HFFc6 (cell line): Measurements from ENCODE around the gene HOXA6. TPM values are rescaled to one million over a fixed set of nuclear protein-coding genes. Genes with fewer than 3 reads are reported as not detected.

ENCODE experiments used
- DNase-seq: peaks from one replicate; pipeline ENCODE4 v3.0.0-alpha.2; 2018
- H3K27ac Mint-ChIP-seq: 2 replicates; pipeline ENCODE4 v1.8.0; 2020; ENCODE audit warnings: mild to moderate bottlenecking, mixed read lengths
- H3K27me3 Mint-ChIP-seq: 2 replicates; pipeline ENCODE4 v1.8.0; 2021; ENCODE audit warnings: mild to moderate bottlenecking, moderate library complexity, mixed read lengths; ENCODE audit not compliant: insufficient read depth
- H3K36me3 Mint-ChIP-seq: 2 replicates; pipeline ENCODE4 v1.8.0; 2021; ENCODE audit warnings: low read depth, mixed read lengths
- H3K4me1 Mint-ChIP-seq: 2 replicates; pipeline ENCODE4 v1.8.0; 2020; ENCODE audit warnings: low read depth, mixed read lengths
- H3K4me3 Mint-ChIP-seq: 2 replicates; pipeline ENCODE4 v1.8.0; 2020; ENCODE audit warnings: mild to moderate bottlenecking, moderate library complexity, mixed read lengths
- H3K9me3 Mint-ChIP-seq: 2 replicates; pipeline ENCODE4 v1.8.0; 2020; ENCODE audit warnings: mild to moderate bottlenecking, mixed read lengths
- total RNA-seq, 6 experiments: library from RNA; stranded (reverse); fragmentation: NEBNext Ultra II Directional; extraction: Animal tissue kit (Norgen Biotek cat#: 25700); gene quantifications; 2 replicates in 1 of 6; 3 replicates in 5 of 6; pipeline ENCODE4 v1.2.3, GENCODE V29; 2021
- TF ChIP-seq, protein P1 (sequence below): fragments of 200-600 bp; sonication (generic); IDR thresholded peaks from 2 replicates; pipeline ENCODE4 v1.5.0; 2021; ENCODE audit warnings: antibody characterized with exemption, mild to moderate bottlenecking

HOXA6 gene
- total RNA-seq, 6 experiments from 2014 or later: 2.3 to 3.8 (median 2.8) TPM

DNA sequence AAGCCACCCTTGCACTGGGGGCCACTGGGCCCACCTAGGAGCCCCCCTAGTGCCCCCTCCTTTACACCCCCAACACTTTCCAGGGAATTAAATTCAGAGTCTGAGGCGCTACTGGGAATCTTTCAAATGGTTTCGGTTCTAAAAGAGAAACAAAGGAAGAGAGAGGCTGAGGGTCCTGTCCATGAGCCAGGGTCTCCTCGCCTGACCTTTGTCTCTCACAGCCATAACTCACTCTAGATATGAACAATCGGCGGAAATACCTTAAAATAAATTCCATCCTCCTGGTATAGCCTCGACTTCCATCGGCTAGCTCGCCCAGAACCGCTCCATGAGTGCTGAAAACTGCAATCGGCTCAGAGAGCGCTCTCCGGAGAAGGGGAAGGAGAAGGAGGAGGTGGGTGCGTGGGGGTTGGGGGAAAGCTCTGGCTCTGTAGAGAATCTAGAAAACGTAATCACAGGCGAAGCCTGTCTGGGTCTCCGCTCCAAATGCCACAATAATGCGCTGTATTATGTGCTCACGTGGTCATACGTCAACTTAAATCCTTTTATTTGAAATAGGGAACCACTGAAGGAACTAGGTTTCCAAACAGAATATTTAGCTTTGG lies 29.6 kb downstream of the HOXA6 start:
- no peak for DNase-seq
- no peak overlapping the region for H3K4me3 Mint-ChIP-seq
- H3K27me3 Mint-ChIP-seq: peaks cover 25% of the 10 kb centered on the region
- TF ChIP-seq, protein P1, sequence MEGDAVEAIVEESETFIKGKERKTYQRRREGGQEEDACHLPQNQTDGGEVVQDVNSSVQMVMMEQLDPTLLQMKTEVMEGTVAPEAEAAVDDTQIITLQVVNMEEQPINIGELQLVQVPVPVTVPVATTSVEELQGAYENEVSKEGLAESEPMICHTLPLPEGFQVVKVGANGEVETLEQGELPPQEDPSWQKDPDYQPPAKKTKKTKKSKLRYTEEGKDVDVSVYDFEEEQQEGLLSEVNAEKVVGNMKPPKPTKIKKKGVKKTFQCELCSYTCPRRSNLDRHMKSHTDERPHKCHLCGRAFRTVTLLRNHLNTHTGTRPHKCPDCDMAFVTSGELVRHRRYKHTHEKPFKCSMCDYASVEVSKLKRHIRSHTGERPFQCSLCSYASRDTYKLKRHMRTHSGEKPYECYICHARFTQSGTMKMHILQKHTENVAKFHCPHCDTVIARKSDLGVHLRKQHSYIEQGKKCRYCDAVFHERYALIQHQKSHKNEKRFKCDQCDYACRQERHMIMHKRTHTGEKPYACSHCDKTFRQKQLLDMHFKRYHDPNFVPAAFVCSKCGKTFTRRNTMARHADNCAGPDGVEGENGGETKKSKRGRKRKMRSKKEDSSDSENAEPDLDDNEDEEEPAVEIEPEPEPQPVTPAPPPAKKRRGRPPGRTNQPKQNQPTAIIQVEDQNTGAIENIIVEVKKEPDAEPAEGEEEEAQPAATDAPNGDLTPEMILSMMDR: no peak
- peaks cover 15% of the 10 kb centered on the region for H3K4me1 Mint-ChIP-seq
- H3K27ac Mint-ChIP-seq: no peak overlapping the region
- H3K9me3 Mint-ChIP-seq: no peaks in the 10 kb centered on the region
- H3K36me3 Mint-ChIP-seq: no peaks in the 10 kb centered on the region; the same call in 1 of the 2 replicates

- peaks cover 22% of the 10 kb centered on the region for H3K27me3 Mint-ChIP-seq
- TF ChIP-seq, protein P1: no peak
- DNase-seq: no peak
- H3K36me3 Mint-ChIP-seq: no peaks in the 10 kb centered on the region; the same call in 1 of the 2 replicates
- peaks cover 15% of the 10 kb centered on the region for H3K4me1 Mint-ChIP-seq
- H3K4me3 Mint-ChIP-seq: no peak overlapping the region
- H3K27ac Mint-ChIP-seq: no peak overlapping the region
- no peaks in the 10 kb centered on the region for H3K9me3 Mint-ChIP-seq
Measured at GRCh38 chr7:27116962-27117886, 30.4 kb downstream of the HOXA6 start.

- peaks cover 22% of the 10 kb centered on the region for H3K27me3 Mint-ChIP-seq
- TF ChIP-seq, protein P1: no peak
- DNase-seq: no peak
- H3K9me3 Mint-ChIP-seq: no peaks in the 10 kb centered on the region
- no peaks in the 10 kb centered on the region; the same call in 1 of the 2 replicates for H3K36me3 Mint-ChIP-seq
- peaks cover 23% of the 10 kb centered on the region for H3K4me1 Mint-ChIP-seq
- no peak overlapping the region for H3K27ac Mint-ChIP-seq
- H3K4me3 Mint-ChIP-seq: no peak overlapping the region
Measured at GRCh38 chr7:27116031-27116961, 31.3 kb downstream of the HOXA6 start.

GRCh38 chr7:27115221-27116026 lies 32.1 kb downstream of the HOXA6 start:
- no peaks in the 10 kb centered on the region for H3K9me3 Mint-ChIP-seq
- H3K4me1 Mint-ChIP-seq: peaks cover 31% of the 10 kb centered on the region
- peaks cover 22% of the 10 kb centered on the region for H3K27me3 Mint-ChIP-seq
- H3K36me3 Mint-ChIP-seq: no peaks in the 10 kb centered on the region; the same call in 1 of the 2 replicates
- H3K27ac Mint-ChIP-seq: peak overlapping the region; percentile 42; the same call in 1 of the 2 replicates
- H3K4me3 Mint-ChIP-seq: peak overlapping the region; percentile 64
- TF ChIP-seq, protein P1: no peak
- peak; percentile 67 for DNase-seq
